Measurements from ENCODE around the gene TSPEAR.
"Not testable (repeated sequence)": the region's sequence is repeated elsewhere in the genome, so short reads cannot be mapped to it uniquely, and the experiment has no call there.

The TSPEAR gene

DNA sequence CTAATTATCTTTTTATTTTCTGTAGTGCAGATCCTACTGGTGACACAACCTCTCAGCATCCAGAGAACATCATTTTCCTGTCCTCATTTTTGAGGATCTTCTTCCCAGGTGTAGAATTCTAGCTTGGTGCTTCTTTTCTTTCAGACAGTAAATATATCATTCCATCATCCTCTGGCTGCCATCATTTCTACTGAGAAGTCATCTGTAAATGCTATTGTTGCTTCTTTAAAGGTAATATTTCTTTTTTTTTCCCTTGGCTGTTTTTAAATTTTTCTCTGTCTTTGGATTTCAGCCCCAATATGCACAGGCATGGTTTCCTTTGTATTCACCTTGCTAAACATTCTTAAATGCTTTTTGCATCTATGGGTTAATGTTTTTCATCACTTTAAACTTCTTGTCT lies 87.8 kb downstream of the TSPEAR start:
- no peak for DNase-seq

DNA sequence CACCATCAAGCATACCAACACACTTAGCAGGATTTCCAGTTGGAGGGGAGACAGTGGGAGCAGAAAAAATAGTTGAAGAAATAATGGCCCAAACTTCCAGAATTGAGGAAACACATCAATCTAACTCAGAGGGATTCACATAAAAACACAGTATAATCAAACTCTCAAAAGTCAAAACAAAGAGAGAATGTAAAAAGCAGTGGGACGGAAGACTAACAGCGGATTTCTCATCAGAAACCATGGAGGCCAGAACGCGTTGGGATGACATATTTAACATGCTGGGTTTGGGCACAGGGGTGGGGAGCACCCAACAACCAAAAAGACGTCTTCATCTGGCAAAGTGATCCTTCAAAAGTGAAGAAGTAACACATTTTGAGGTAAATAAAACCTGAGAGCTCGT lies 91.5 kb downstream of the TSPEAR start:
- DNase-seq = no peak

DNA sequence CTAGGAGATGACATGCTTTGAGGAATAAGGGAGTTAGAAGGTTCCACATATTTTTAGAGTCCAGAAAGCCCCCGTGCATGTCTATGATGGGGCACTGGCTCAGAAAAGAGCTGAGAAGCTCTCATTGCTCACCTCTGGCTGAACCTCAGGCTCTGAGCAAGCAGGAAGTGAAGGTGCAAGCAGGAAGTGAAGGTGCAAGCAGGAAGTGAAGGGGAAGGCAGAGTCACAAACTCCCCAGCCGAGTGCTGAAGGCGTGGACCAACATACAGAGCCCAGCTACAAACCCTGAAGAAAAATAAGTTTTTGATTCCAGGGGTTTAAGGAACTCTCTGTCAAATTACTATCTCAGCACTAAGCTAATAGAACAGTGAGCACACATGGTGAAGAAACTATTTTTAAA lies 92.5 kb downstream of the TSPEAR start:
- DNase-seq = no peak

DNA sequence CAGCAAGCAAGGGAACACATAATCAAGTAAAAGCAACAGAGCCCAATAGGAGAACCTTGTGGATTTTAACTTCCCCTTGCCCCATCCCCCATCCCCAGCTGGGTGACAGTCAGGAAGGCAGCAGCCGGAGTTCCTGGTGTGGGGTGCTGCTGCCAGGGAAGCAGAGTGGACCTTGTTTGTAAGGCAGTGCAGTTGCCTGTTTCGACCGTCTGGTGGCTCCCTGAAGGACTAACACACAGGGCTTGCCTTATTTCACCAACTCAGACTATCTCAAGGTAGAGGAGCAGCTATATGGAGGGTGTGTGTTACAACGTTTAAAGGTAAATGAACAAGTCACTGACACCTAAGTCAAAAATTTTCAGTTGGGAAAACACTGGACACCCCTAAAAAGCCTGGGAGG lies 92.9 kb downstream of the TSPEAR start:
- no peak for DNase-seq

DNA sequence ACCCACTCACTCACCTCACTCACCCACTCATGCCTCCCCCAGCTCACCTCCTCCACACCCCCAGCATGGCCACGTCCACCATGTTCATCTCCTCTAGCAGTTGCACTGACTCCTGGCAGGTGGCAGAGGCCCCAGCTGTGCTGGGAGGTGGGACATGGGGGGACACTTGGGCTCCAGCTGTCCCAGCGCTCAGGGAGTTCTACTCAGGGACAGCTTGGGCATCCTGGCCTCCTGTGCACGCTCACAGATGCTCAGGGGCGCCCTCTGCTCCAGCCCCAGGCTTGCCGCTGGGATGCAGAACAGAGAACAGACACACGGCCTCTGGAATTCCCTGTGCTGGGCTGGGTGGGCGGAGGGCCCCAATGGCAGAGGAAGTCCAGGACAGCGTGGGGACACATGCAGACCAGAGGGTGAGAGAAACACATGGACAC lies 94.3 kb downstream of the TSPEAR start:
- DNase-seq = no peak

DNA sequence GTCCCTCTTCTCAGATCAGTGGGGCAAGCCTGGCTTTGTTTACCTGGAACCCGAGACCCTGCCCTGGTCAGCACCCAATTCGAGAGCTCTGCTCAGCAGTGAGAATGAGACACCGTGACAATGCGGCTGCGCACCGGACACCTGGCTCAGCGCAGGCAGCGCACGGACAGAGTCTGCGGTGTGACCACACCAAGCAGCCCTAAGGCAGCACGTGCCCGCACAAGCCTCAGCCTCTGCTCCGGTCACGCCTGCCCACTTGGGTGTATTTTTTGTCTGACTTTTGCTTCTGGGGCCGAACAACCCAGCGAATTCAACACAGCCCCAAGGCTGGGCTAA lies 94.8 kb downstream of the TSPEAR start:
- DNase-seq = no peak

DNA sequence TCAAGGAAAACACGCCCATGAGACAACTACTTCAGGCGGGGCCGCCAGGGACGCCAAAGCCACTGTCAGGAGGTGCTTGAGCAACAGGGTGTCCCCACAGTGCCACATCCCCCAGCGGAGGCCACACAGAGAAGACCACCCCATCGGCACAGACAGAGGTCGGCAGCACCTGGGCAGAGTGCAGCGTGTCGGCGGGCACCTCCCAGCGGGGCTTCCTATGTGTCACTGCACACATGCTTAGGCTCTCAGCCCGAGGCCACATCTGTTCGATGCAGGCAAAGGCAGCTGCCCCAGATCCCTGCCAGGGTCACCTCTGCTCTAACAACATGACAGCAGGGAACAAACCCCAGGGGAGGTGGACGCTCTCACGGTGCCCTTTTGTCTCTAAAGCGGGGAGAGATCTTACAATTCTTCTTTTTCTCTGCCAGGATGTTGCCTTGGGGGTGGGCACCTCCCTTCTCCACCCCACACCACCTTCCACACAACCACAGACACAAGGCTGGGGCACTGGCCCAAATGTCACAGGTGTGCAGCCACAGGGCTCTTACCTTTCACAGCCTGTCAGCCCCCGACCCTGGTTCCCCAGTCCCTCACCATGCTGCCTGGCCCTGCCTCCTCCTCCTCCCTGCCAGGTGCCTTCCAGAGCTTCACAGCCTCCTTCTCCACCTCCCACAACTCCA lies 95.3 kb downstream of the TSPEAR start:
- DNase-seq = no peak

DNA sequence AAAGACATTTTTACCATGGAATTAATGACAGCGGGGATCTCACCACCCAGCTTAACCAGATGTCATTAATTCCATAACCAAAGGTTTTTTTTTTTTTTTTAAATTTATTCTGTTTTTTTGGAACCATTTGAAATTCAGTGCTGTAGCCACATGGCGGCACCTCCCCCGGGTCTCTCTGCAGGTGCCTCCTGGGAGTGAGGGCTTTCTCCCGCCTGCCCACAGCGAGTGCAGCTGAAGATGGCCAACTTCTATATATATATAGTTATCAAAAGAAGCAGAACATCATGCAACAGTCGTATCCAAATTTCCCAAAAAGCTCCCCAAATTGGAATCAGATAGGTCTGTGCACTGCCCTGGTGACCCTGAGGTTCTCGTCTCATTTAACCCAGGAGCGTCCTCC lies 95.9 kb downstream of the TSPEAR start:
- no peak for DNase-seq

DNA sequence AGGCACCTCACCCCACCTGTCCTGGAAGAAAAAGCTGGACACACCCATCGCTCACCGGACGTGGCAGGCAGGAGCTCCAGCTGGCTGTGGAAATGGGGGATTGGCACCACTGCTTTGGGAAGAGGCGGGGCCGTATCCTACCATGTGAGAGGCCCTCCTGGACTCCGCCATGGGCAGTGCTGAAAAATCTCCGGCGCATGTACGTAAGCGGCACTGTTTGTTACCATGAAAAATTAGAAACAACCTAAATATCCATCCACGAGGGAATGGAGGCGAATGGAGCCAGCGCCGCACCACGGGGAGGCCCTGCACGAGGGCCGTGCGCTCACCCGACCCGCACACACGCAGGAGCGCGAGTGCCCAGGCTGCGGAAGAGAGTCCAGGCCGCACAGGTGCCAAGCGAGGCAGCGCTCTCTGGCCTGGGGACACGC lies 96.4 kb downstream of the TSPEAR start:
- DNase-seq = no peak

DNA sequence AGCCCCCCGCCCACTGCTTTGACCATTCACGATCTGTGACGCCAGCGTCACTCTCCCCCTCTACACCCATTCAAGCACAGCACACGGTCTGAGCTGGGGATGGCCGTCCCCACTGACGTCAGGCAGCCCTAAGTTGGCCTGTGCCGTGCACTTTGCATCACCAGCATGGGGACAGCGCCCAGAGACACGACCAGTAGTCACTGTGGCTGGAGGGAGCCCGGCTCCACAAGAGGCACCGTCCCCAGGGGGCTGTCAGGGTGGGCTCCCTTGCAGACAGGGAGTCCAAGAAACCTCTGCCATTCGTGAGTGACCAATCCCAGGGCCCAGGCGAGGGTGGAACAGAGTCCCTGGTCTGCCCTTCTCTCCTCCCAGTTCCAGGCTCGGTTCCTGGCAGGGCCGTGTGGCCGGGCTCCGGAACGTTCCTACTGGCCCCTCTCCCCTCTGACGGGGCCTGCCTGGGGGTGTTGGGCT lies 97.2 kb downstream of the TSPEAR start:
- DNase-seq = no peak

DNA sequence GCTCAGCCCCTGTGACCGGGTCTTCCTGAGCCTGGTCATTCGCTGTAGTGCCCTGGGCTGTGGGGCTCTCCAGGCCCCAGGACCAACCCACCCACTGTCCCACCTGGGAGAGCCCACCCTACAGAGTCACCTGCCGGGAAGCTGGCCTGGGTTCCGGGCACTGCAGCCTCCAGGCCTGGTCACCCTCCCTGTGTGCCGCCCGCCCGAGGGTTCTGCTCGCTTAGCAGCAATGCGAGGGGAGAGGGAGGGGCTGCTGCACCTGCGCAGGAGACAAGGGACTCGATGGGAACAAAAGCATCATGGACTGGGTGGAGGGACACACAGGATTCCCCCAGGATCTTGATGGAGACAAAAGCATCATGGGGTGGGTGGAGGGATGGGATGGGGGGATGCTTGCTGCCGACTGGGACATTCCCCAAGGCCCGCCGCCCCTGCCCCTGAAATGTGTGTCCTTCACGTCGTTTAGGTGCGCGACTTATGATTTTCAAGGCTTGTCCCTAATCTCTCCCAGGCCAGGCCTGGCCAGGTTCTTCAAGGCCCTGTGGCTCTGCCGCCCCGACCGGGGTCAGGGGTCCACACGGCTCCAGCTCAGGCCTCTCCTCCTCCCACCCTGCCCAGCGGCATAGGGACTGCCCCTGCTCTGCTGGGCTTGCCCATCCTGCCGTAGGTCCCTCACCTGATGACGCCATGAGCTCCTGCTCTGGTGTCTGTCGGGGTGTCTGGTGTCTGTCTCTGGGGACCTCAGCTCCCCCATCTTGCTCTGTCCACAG lies 97.8 kb downstream of the TSPEAR start:
- no peak for DNase-seq

DNA sequence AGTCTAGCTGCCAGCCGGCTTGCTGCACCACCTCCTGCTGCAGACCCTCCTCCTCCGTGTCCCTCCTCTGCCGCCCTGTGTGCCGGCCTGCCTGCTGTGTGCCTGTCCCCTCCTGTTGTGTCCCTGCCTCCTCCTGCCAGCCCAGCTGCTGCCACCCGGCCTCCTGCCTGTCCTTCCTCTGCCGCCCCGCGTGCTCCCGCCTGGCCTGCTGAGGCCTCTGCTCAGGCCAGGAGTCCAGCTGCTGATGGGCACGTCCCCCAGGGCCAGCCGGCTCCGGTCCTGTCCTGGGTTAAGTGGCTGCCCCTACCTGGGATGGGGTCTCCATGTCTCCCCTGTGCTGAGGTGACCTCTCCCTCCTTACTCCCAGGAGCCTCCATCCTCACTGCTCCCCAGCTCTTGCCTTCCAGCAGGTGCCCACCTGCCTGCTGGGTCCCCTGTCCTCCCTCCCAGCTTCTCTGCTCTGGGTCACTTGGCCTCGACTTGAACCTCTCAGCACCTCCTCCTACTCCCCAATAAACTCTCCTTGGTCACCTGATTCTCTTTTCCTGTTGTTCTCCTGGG lies 98.6 kb downstream of the TSPEAR start:
- no peak for DNase-seq

DNA sequence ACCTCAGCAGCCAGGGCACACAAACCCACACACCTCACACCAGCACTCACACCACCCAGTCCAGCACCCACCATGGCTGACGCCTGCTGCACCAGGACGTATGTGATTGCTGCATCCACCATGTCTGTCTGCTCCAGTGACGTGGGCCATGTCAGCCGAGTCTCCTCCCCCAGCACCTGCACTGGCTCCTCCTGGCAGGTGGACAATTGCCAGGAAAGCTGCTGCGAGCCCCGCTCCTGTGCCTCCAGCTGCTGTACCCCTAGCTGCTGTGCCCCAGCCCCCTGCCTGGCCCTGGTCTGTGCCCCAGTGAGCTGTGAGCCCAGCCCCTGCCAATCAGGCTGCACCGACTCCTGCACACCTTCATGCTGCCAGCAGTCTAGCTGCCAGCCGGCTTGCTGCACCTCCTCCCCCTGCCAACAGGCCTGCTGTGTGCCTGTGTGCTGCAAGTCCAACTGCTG lies 99.3 kb downstream of the TSPEAR start, which contains the start of gene KRTAP10-8:
TSS of gene KRTAP10-8 (plus strand) at position 51 of the 458 bp plus-strand sequence. CDS start at position 73, 22 bp downstream.
- no peak for DNase-seq

DNA sequence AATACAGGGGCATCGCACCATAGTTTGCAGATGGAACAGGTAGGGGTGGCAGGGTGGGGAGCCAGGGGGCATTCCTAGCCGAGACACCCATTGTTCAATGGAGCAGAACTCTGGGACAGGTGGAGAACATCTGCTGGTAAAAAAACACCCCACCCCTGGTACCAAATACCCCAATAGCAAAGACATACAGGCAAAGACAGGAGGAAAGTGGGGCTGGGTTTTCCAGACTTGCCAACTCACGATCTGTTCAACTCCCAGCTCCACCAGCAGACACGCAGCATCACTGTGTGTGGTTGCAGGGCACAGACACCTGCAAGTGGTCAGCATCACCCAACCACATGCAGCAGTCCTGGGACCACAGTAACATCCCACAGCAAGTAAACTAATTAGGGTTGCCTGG lies 99.8 kb downstream of the TSPEAR start:
- DNase-seq = no peak

DNA sequence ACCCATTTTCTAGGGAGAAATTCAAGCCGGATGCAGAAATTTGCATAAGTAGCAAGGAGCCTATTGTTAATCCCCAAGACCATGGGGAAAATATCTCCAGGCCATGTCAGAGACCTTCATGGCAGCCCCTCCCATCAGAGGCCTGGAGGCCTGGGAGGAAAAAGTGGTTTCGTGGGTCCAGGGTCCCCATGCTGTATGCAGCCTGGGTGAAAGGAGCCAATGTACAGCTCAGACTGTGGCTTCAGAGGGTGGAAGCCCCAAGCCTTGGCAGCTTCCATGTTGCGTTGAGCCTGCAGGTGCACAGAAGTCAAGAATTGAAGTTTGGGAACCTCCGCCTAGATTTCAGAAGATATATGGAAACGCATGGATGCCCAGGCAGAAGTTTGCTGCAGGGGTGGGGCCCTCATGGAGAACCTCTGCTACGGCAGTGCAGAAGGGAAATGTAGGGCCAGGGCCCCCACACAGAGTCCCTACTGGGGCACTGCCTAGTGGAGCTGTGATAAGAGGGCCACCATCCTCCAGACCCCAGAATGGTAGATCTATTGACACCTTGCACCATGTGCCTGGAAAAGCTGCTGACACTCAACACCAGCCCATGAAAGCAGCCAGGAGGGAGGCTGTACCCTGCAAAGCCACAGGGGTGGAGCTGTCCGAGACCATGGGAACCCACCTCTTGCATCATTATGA lies 101.1 kb downstream of the TSPEAR start:
- not testable (repeated sequence) for DNase-seq

DNA sequence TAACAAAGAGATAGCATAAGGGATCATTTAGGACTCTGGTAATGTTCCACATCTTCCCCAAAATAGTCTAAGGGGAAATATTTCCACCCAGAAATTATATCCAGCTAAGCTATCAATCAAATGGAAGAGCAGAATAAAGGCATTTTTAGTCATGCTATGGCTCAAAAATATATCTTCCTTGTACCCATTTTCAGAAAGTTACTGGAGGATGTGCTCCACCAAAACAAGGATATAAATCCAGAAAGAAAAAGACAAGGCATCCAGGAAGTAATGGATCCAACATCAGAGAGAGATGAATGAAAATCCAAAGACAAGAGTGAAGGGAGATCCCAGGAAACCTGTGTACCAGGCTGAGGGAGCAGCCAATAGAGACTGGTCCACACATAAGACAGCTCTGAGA lies 102.2 kb downstream of the TSPEAR start:
- no peak for DNase-seq

DNA sequence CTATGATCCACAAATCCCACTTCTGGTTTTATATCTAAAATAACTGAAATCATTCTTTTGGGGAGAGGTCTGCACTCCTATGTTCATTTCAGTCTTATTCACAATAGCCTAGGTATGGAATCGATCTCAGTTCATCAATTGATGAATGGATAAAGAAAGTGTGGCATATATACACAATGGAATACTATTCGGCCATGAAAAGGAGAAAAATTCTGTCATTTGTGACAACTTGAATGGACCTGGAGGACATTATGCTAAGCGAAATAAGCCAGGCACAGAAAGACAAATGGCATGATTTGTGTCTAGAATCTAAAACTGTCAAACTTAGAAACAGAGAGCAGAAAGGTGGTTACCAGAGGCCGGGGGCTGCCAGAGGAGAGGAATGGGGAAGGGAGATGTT lies 104.9 kb downstream of the TSPEAR start:
- DNase-seq = no peak

DNA sequence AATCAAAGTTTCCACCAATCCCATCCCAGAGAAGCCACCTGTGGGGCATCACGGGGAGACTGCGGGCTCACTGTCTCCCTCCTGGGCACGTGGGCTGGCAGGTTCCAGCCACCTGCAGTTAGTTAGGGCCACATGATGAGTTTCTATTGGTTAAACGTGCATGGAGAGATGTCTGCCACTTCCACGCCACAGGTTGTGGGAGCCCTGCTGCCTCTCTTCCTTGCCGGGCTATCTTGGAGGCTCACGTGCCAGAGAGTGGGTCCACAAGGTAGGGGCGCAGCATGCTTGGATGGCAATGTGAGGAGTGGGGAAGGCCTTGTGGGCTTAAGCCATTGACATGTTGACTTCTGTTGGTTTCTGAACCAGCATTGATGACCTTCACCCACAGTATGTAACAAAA lies 107.5 kb downstream of the TSPEAR start:
- no peak for DNase-seq

DNA sequence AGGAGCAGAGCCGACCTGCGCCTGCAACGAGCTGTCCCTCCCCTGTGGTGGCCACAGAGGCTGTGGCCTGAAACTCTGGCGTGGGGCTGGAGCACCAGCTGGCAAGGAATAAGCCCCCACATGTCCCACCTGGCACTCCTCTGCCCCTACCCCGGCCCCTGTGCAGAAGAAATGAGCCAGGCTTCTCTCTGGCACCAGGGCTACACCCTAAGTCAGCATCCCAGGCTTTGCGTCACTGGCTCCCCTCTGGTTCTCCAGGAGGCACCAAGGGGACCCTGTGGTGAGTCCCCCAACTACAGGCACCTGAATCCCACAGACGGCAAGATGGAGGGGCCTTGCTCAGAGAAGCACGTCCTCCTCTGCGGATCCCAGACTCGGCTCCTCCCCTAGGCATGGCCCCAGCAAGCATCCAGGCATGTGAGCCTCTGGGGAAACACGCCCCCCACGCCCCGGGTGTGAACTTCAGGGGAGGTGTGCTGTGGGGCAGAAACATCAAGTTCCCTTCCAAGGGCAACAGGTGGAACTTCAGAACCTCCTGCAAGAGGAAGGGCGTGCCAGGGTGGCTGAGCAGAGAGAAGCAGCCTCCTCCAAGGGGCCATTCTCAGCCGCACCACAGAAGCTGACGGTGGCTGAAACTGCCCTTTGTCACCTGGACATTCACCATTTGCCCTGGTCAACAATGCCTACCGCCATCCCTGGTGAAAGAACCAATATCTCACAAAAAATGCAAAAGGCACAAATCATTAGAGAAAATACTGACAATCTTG lies 108.1 kb downstream of the TSPEAR start:
- DNase-seq = no peak

DNA sequence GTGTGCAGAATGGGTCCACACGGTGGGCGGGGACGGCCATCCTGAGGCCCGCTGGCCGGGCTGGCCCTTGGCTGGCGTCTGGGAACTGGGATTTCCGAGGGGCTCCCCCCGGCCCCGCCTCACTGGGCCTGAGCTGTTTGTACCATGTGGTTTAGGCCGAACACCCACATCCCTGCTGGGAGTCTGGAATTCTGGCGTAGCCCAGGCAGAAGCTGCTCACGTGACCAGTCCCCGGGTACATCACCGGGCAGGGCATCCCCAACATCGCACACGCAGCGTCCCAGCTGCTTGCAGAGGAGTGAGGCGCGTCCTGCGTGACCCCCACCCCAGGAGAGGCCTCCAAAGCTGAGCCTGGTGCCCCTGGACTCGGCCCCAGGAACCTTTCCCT lies 108.9 kb downstream of the TSPEAR start:
- DNase-seq = no peak

DNA sequence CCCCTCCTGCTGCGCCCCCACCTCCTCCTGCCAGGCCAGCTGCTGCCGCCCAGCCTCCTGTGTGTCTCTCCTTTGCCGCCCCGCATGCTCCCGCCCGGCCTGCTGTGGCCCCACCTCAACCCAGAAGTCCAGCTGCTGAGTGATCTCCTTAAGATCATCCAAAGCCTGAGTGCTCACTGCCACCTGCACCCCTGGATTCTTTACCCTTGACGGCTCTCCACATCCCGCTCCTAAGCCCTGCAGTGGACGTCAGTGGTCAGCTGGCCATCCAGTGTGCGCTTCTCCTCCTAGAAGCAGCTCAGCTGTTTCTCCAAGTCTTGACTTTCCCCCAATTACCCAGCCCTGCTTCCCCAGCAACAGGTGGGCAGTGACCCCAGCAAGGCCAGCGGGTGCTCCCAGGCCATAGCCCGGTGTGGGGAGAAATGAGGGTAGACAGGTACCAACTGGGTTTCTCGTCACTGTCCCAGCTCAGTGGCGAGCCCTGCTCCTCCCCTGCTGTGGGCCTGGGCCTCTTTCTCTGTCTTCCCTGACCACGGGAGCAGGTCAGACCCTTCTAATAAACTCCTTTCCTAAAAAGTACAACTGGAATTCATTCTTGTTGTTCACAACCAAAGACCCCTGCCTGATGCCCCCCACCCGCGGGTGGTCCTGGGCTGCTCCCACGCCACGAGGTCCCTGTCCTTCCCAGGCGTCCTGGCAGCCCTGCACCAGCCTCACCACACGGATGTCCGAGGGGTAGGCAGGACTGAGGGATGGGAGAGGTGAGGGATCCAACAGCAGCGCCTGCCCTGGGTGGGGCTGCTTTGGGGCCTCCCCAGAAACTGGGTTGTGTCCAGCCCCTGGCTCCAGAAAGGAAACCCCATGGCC lies 109.5 kb downstream of the TSPEAR start:
- no peak for DNase-seq

DNA sequence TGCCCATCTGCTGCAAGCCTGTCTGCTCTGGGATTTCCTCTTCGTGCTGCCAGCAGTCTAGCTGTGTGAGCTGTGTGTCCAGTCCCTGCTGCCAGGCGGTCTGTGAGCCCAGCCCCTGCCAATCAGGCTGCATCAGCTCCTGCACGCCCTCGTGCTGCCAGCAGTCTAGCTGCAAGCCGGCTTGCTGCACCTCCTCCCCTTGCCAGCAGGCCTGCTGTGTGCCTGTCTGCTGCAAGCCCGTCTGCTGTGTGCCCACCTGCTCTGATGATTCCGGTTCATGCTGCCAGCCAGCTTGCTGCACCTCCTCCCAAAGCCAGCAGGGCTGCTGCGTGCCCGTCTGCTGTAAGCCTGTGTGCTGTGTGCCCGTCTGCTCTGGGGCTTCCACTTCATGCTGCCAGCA lies 110.3 kb downstream of the TSPEAR start:
- not testable (repeated sequence) for DNase-seq
